ENCODE results near the gene RNF11.
A peak's percentile ranks its signal among the peaks of the same experiment; 100 is the strongest.

GRCh38 chr1:51237351-51238033 lies 1.4 kb downstream of the RNF11 start:
- TF ChIP-seq CTCF (IDR thresholded peaks at IDR 0.05; ENCODE audit: low read depth, low read length, missing input control) (no peak), GABPA (IDR thresholded peaks at IDR 0.05 in 1 of 2, conservative IDR thresholded peaks at IDR 0.05 in 1 of 2) (peak in 1 of 2 donors; percentile 17), JUND (IDR thresholded peaks at IDR 0.05) (peak in 1 of 2 donors; percentile 49), MAX (IDR thresholded peaks at IDR 0.05) (no peak), YY1 (IDR thresholded peaks at IDR 0.05) (no peak), REST (IDR thresholded peaks at IDR 0.05) (no peak), ZBTB33 (IDR thresholded peaks at IDR 0.05) (no peak), TAF1 (conservative IDR thresholded peaks at IDR 0.05) (no peak), HNF4A (conservative IDR thresholded peaks at IDR 0.05) (no peak), NR2F2 (IDR thresholded peaks at IDR 0.05) (no peak), SP1 (IDR thresholded peaks at IDR 0.05) (no peak), HNF4G (IDR thresholded peaks at IDR 0.05) (no peak), RAD21 (IDR thresholded peaks at IDR 0.05) (no peak)
